Myocyte (in vitro differentiated cells): Measurements from ENCODE around the gene DUOX2. TPM values are rescaled to one million over a fixed set of nuclear protein-coding genes. Genes with fewer than 3 reads are reported as not detected.
"Not testable (repeated sequence)": the region's sequence is repeated elsewhere in the genome, so short reads cannot be mapped to it uniquely, and the experiment has no call there.

Experiments
- DNase-seq: peaks from one replicate; pipeline ENCODE4 v3.0.0-alpha.2; 2012; ENCODE audit warnings: low read depth
- total RNA-seq: library from RNA; depleted of rRNA; stranded (reverse); fragments of >200 nt; gene quantifications from 2 replicates; pipeline ENCODE4 v1.2.3, GENCODE V29; 2014

The DUOX2 gene
- total RNA-seq, 1 donor from 2014 or later = not detected

DNA sequence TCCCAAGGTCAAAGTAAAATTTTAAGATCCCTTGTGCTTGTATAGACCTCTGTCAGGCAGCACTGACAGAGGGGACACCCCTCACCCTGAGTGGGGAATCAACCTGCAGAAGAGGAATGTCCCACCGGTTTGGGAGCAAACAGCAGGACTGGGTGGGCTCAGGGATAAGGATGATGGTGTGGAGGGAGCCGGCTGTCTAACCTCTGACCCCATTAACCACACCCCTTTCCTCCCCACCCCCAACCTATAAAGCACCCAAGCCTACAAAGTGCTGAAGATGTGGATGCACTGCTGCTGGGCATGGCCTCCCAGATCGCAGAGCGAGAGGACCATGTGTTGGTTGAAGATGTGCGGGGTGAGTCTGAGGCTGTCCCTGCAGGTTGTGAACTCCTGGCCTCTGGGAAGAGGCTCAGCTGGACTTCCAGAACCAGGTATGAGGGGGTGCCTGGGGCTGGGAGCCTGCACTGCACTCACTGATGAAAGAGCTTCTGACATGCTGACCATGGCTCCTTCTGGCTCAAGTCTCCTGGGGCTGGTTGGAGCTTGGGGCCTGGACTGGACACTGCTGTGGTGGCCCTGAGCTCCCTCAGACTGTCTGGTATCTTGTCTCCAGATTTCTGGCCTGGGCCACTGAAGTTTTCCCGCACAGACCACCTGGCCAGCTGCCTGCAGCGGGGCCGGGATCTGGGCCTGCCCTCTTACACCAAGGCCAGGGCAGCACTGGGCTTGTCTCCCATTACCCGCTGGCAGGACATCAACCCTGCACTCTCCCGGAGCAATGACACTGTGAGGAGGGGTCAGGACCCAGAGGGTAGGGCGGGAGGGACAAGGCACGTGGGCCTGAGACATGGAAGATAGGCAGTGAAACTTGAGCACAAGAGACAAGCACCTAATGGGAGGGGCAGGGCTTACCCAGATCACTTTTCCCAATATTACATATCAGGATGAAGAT, 25.1 kb upstream of the DUOX2 start:
- DNase-seq = no peak

DNA sequence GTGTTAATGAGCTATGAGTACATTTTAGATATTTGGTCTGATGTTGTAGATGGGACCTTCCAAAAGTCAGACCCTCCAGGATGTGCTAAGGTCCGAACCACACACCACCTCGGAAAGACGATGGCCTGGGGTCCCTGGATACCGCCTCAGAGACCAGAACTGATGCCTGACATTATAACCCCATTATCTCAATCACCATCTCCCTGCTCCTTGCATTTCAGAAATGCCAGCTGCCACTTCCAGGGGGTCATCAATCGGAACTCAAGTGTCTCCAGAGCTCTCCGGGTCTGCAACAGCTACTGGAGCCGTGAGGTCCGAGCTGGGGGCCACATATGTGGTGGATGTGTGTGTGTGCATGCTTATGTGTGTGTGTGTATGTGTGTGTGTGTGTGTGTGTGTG, 23.7 kb upstream of the DUOX2 start:
- no peak for DNase-seq

DNA sequence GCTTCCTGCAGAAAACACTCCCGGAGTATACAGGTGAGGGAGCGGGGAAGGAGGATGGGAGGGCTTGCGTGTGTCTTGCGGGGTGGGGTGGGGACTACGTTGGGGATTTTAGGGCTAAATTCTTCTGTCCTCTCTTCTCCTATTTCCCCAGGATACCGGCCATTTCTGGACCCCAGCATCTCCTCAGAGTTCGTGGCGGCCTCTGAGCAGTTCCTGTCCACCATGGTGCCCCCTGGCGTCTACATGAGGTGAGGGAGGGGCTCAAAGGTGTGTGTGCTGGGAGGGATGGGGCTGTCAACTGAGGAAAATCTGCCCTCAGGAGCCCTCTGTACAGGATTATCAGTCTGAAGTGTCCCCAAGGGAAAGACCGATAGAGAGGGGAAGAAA, 22.4 kb upstream of the DUOX2 start:
- DNase-seq = no peak

DNA sequence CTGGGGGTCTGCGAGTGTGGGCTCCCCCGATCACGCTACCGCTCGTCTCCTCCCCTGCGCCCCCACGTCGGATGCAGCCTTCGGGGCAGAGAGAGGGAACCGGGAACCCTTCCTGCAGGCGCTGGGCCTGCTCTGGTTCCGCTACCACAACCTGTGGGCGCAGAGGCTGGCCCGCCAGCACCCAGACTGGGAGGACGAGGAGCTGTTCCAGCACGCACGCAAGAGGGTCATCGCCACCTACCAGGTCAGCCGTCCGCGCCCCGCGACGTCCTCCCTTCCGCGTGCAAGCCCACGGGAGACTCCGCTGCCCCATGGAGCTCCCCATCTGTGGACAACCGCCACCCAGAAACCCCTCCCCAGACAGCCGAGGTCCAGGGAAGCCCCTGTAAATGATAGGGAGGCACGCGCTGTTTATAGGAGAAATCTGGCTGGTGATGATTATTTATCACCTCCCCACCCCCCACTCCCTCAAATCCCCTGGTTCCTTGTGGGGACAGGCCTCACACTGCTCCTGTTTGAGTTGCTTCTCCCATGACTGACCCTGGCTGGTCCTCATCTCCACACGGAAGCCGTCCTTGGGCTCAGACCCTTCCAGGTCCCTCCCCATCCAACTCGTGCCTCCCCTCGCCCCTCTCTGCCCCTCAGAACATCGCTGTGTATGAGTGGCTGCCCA, 21.9 kb upstream of the DUOX2 start:
- DNase-seq = not testable (repeated sequence)

DNA sequence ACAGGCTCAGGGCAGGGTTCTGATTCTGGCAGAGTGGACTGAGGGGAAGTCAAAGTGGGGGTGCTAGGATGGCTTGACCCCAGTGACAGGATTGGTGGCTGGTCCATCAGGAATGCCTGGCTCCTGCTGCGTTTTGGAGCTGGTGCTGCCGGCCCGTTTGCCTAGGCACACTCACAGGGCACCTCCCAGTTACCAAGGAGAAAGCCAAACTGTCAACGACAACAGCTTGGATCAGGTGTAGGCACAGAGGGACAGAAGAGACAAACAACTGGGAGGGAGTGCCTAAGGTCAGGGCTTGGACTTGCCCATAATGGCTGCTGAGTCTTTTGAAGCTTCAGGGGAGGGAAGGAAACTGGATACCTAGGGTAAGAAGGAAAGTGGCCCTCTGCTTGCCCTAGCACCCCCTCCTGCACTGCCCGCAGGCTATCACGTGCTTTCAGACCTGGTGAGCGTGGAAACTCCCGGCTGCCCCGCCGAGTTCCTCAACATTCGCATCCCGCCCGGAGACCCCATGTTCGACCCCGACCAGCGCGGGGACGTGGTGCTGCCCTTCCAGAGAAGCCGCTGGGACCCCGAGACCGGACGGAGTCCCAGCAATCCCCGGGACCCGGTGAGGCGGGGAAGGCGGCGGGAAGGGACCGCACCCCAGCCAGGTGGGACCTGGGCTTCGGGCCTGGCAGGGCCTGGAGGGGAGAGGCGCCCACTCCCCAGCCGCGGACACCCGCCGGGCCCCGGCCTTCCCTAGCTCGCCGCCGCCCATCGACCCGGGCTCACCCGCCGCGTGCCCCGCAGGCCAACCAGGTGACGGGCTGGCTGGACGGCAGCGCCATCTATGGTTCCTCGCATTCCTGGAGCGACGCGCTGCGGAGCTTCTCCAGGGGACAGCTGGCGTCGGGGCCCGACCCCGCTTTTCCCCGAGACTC, 21.0 kb upstream of the DUOX2 start:
- DNase-seq = no peak

DNA sequence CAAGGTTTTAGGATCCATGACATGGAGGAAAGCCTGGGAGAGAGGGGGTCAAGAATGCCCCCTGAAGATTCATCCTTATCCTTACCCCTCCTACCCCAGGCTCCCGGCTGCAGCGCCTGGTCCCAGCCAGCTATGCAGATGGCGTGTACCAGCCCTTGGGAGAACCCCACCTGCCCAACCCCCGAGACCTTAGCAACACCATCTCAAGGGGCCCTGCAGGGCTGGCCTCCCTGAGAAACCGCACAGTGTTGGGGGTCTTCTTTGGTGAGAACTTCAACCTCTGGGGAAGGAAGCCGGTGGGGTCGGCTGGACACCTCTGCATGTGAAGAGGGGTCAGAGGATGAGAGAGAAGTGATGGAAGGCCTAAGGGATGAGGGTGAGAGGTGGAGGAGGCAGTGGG, 20.1 kb upstream of the DUOX2 start:
- no peak for DNase-seq

DNA sequence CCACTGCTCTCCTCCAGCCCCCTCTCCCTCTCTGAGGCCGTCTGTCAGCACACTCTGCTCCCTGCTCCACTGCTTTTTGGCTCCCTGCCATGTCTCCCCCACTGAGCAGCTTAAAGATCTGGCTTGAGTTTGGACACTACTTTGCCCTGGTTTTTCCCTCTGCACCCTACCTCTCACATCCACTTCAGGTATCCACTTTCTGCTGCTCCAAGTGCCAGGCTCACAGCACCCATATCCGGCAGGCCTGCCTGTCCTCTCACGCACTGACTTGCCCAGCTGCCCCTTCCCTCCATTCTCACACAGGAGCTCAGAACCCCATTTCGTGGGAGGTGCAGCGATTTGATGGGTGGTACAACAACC, 19.6 kb upstream of the DUOX2 start:
- no peak for DNase-seq

DNA sequence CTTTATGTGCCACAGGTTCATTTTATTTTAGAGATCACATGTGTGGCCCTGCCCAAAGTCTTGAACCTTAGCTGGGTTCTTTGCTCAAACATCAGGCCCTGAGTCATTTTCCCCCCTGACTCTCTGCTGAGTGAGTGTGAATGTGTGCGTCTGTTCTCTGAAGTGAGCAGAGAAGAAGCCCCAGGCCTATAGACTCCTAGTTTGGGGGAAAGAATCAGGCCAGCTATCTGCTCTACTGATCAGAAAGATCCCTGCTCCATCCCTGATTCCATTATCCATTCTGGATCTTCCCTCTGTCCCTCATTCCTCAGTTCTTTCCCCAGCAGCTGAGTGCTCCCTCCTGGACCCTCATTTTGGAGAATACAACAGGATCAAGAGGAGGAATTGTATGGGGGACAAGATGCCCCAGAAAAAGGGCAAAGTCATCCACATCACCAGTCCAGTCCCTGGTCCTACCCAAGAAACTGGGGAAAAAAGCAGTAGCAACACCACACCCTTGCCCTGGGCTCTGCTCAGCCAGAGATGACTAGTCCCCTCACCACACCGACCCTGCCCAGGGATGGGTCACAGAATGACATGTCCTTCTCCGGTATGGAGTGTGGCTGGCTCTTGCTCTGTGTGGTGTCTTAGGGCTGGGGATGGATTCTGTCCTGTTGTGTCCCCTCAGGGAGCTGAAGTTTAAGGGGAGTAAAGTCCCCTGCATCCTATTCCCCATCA, 19.0 kb upstream of the DUOX2 start:
- DNase-seq = no peak

DNA sequence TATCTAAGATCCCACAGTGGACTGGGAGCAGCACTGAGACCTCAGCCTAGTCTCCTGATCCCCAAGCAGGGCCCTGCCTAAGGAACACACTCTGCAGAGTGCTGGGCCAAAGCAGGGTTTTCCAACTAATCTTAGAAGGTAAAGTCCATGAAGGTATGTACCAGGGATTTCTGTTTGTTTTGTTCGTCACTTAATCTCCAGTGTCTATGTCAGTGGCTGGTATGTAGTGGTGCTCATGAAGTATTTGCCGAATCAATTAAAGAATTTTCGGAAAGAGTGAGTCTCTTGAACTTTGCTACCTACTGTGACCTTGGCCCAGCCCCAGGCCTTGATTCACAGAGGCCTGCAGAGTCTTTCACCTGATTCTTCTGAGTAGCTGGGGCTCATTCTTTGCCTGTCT, 17.5 kb upstream of the DUOX2 start:
- no peak for DNase-seq

DNA sequence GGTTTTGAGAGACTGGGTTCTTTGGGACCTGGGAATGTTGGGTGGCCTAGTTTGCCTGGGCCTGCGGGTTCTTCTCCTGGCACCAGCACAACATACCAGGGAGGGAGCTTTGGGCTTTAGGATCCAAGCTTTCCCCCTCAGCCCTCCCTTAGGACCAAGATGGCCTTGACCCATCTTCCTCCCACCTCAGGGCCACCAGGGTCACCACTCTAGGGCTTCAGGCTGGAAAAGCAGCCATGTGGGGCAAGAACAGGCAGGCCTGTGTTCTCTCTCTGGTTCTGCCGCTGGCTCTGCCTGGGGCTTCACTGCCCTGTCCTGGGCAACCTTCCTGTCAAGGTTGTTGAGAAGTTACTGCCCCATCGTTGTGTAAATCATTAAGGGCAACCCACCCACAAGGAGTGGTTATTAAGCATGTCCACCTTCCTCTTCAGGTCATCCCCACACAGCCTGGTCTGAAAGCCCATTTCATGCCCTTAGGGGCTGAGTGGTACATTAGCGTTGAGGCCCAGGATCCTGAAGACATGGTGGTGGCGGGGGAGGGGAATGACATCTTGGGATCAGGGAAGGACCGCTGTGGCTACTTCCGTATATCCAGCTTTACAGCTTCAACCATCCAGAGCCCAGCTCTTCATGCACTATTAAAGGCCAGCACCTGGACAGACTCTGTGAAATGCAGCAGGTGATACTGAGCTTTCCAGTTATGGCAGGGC, 16.5 kb upstream of the DUOX2 start:
- no peak for DNase-seq

DNA sequence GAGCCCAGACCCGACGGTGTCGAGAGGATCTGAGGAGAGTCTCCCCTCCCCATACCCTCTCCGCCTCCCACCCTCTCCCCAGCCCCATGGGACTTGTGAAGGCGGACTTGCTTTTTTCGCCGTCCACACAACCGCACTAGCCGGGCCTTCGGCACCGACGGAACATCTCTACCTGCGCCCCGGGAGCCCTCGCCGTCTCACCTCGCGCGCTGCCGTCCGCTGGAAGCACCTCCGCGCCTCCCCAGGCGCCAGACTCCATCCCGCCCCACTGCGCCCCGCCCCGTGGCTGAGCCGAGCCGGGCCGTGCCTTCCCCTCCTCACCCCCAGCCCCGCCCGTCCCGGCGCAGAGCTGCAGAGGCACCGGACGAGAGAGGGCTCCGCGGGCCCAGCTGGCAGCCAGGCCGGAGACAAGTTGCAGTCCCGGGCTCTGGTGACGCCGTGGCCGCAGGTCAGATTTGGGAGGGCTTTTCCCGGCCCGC, 15.7 kb upstream of the DUOX2 start, which contains the start of the genes DUOX1 and DUOXA1:
TSS of gene DUOX1 (plus strand) at position 344 of the 479 bp plus-strand sequence. CDS start 1,973 bp downstream, outside the sequence.
TSS of gene DUOXA1 (minus strand) at position 229 of the 479 bp plus-strand sequence. CDS start 6,865 bp downstream, outside the sequence.
- DNase-seq = no peak

DNA sequence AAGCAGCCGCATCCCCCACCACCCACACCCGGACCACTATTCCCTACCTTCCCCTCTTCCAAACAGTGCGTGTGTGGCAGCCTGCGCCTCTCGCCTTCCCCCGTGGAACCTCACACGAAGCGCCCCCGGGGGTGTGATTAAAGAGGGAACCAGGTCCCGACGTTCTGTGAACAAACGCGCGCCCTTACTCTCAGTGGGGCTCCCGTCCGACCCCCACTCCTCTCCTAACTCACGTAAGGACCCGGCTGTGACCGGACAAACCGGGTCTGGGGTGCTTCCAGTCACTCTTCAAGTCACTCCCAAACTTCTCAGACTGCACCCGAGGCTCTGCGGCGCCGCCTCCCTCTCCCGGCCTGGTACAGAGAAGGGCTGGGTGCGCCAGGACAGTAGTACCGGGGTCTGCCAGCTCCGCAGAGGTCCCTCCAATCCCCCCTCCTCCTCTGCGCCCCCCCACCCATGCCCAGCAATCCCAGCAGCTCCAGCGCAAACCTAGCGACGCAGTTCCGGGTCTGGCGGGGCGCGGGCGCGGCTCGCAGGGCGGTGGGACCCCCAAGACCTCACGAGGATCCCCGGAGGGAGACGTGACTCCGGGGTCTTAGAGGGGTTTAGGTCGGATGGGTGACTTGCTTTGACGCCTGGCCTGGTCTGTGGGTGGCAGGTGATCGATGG, 15.1 kb upstream of the DUOX2 start:
- no peak for DNase-seq

DNA sequence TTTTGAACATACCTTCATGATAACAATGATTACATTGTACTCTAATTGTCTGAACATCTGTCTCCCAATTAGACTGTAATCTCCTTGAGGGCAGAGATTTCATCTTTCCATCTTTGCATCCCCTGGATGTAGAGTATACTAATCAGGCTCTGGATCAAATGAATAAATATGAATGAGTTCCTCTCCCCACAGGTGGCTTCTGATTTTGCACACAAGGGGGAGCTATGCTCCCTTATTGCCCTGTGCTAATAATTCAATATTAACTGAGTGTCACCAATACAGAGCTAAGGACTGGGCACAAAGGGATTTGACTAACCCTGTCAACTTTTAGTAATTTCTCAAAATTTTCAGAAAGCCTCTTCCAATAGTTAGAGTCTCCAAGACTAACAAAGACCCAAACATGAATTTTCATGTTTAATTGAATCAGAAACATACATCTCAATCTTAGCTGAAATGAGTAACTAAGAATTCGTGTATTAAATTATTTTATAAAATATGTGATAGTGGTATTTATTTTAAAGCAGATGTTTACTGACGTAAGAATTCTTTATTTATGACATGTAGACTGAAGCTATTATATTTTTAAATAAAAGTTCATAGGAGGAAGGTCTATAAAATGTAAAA, 12.7 kb upstream of the DUOX2 start:
- DNase-seq = peak; percentile 45

DNA sequence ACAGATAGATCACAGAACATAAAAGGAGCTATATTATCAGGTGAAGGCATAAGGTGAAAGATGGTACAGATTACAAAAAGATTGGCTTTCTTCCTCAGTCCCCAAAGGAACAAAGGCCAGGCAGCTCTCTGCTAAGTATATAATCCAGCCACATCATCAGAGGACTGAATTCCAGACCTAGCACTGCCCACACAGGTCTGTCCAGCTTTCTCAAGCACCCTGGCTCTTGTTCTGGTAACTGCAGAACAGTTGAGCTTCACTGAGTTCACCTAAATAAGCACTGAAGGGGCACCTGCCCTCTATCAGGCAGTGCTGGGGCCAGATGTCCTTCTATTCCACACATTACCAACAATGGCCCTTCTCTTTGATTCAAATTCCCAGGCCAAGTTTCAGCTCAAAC, 9.4 kb upstream of the DUOX2 start:
- DNase-seq = no peak

DNA sequence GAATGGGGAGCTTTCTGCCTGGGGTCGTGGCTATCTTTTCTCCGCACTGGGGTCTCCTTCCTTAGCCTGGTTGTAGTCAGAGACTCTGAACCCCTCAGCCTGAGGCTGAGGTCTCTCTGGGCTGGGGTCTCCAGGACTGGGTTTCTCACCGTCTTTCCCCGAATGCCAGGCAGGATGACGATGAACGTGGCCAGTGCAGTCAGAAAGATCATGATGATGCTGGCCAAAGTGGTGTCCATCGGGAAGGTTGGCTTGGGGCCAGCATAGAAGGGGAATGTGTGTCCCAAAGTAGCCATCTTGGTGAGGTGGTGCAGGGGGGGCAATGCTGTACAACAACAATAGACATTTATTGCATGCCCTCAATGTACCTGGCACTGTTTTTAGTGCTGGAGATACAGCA, 8.7 kb upstream of the DUOX2 start:
- DNase-seq = no peak

DNA sequence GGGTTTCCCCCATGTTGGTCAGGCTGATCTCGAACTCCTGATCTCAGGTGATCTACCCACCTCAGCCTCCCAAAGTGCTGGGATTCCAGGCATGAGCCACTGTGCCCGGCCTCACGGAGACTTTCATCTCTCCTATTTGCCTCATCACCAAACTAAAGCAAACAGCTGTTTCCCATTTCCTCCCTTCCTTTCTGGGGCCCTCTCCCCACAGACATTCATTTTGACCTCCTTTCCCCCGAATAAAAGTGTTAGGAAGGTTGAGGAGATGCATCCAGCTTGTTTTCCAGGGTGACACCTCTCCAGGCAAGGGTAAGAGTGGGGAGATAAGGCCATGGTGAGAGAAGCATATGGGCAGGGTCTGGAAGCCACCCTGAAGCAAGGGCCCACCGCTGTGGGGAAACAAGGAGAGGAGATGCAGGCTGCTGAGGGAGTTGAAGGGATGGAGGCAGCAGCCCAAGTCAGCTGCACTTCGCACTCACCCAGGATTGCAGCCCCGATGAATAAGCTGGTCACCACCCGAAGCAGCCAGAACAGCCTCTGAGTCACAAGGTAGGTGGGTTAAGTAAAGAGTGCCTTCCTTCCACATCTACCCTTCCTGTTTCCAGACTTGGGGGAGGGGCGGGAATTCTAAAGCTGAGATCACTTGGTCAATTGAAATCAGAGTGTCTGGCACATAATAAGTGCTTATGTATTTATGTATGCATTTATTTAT, 7.9 kb upstream of the DUOX2 start:
- DNase-seq = peak; percentile 32

DNA sequence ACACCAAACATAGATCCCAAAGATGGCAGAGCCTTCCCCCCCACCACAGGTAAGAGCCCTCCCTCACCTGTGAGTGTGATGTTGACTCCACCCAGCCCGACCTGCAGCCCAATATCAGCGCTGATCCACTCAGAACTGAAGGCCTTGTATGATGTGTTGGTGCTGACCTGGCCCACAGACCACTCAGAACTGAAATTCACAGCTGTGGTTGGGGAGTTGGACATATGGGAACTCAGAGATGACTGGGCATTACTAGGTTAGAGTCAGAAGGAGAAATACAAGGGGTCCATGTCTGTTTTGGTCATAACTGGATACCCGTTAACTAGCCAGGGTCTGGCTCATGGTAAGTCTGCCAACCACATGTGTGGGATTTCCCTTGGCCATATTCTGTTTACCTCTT, 7.0 kb upstream of the DUOX2 start:
- no peak for DNase-seq
